Astrocyte of the cerebellum (primary cell): Measurements from ENCODE around the gene AZIN2.

Experiments
- DNase-seq: peaks from one replicate; pipeline ENCODE4 v3.0.0-alpha.2; 2011; ENCODE audit warnings: low read depth
- H3K4me3 ChIP-seq: 2 replicates; pipeline ENCODE4 v1.5.1; 2011; ENCODE audit warnings: mild to moderate bottlenecking, low read depth, low read length, moderate library complexity
- in situ Hi-C: cut with HindIII; loops from 2 replicates; pipeline ENCODE4 v1.10.0; 2017; ENCODE audit warnings: low sequenced_read_pairs
- TF ChIP-seq, protein P1 (sequence below): IDR thresholded peaks from 2 replicates; pipeline ENCODE4 v1.5.1; 2012; ENCODE audit warnings: low read length, low read depth, moderate library complexity, mild to moderate bottlenecking; ENCODE audit errors: missing control alignments

AZIN2 gene

DNA sequence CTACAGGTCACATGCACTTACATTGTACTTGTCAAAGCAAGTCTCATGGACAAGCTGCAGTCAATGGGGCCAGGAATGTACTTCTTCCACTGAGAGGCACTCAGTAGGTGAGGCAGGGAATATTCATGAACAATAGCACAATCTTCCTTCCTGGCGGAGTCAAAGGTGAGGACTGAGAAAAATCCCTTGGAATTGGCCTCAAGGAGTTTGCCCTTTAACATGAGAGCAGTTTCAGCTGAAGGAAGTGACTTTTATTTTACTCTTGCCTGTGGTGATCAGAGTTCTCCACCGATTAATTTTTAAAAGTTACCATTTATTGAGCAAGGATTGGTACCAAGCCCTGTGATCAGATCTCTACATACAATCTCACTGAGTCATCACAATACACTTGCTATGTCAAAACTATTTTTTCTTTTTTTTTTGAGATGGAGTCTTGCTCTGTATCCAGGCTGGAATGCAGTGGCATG, 33.1 kb upstream of the AZIN2 start:
- TF ChIP-seq, protein P1, sequence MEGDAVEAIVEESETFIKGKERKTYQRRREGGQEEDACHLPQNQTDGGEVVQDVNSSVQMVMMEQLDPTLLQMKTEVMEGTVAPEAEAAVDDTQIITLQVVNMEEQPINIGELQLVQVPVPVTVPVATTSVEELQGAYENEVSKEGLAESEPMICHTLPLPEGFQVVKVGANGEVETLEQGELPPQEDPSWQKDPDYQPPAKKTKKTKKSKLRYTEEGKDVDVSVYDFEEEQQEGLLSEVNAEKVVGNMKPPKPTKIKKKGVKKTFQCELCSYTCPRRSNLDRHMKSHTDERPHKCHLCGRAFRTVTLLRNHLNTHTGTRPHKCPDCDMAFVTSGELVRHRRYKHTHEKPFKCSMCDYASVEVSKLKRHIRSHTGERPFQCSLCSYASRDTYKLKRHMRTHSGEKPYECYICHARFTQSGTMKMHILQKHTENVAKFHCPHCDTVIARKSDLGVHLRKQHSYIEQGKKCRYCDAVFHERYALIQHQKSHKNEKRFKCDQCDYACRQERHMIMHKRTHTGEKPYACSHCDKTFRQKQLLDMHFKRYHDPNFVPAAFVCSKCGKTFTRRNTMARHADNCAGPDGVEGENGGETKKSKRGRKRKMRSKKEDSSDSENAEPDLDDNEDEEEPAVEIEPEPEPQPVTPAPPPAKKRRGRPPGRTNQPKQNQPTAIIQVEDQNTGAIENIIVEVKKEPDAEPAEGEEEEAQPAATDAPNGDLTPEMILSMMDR, result no peak
- H3K4me3 ChIP-seq, result no peak overlapping the region
- DNase-seq, result no peak
- in situ Hi-C loops, result no loop called here

DNA sequence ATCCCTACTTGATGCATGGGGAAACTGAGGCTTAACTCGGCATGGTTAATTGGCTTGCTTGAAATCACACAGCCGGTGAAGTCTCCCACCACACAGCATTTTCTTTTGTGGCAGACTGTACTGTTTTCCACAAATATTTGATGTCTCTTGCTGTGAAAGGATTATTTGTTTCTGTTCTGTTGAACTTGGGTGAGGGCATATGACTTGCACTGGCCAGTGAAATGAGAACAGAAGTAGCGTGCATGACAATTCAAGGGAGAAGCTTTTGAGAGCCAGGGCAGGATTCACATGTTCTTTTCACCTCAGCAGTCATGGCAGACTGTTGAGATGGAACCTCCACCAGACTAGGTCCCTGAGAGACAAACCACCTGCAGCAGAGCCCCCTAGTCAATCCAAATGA, 32.5 kb upstream of the AZIN2 start:
- TF ChIP-seq, protein P1, result no peak
- H3K4me3 ChIP-seq, result no peak overlapping the region
- in situ Hi-C loops, result no loop called here
- DNase-seq, result no peak

DNA sequence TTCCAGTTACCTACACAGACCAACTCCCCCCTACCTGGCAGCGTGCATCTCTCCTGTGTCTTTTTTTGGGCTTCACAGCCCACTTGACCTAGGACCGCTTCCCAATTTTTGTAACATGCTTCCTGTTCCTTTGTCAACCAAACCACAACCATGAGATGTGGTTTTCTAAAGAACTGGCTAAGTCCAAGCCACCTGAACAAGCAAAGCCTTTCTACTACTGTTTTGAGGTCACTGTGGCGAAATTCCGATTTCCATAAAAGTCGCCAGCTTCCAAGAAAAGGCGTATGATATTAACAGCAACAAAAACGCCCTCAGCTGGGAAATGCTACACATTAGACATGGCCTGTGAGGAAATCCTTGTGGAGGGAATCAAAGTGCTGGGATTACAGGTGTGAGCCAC, 31.6 kb upstream of the AZIN2 start:
- no peak overlapping the region for H3K4me3 ChIP-seq
- TF ChIP-seq, protein P1, result no peak
- in situ Hi-C loops, result no loop called here
- DNase-seq, result peak; percentile 88

DNA sequence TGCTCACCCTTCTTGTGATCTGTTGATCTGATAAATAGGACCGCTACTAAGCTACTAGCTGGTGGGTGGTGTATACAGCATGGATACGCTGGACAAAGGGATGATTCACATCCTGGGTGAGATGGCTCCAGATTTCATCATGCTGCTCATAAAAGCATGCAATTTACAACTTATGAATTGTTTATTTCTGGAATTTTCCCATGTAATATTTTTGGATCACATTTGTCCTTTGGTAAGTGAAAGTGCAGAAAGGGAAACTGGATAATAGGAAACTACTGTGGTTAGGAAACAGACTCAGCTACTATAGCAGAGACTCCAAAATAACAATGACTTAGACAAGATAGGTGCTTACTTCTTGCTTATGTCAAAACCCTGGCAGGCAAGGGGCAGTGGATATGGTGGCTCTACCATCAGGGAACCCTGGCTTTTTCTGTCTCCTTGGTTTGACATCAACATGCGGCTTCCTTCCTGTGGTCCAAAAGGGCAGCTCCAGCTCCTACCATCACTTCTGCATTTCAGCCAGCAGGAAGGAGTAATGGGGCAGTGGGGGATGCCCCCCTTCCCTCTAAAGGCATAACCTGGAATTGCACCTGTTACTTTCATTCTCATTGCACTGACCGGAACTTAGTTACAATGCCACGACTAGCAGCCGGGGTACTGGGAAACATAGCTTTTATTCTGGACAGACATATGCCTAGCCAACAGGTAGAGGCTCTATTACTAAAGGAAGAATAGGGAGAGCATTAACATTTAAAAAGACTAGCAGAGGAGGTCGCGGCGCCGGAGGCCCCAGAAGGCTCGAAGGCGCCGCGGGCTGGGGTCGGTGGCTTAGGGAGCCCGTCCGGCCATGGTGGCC, 30.5 kb upstream of the AZIN2 start:
- TF ChIP-seq, protein P1, result peak; percentile 30
- in situ Hi-C loops, result no loop called here
- DNase-seq, result no peak
- no peak overlapping the region for H3K4me3 ChIP-seq

DNA sequence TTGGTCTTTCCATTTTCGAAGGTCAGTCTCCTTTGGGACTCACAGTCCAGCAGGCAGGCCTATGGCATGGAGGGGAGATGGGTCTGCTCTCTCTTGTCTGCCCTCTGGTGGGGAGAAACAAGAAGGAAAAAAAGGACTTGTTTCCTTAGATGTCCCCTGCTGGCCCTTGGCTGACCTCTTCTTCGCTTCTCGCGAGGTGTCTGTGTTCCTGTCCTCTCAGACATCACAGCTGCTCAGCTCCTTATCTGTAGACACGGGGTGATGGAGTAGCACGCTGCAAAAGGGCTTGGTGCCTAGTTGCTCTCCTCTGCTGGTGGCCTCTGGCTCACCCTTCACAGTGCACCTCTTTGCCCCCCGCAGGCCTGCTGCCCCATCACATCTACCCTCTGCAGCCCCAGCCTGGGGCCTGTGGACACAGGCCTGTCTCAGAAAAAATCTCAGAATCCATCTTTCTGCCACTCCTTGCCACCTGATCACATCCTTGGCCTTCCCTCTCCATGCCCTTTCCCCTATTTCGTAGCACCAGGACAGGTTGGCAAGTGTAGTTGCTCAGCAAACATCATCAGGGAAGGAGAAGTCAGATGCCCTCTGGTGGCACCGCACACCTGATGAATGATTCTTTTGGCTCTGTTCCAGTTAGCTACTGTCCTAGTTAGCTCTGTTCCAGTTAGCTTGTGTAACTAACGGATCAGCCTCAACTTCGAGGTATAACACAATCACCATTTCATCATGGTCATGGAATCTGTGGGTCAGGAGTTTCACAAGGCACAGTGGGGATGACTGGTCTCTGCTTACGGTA, 25.5 kb upstream of the AZIN2 start:
- in situ Hi-C loops, result no loop called here
- TF ChIP-seq, protein P1, result peak; percentile 83
- no peak overlapping the region for H3K4me3 ChIP-seq
- DNase-seq, result peak; percentile 67

DNA sequence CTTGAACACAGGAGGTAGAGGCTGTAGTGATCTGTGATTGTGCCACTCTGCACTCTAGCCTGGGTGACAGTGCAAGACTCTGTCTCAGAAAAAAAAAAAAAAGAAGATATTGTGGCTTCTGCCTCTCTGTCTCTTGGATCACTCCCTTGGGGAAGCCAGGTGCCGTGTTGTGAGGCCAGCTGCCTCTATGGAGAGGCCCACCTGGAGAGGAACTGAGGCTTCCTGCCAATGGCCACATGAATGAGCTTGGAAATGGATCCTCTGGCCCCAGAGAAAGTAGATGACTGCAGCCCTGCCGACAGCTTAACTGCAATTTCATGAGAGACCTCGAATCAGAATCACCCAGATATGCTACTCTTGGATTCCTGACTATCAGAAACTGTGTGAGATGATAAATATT, 24.5 kb upstream of the AZIN2 start:
- TF ChIP-seq, protein P1, result no peak
- no peak overlapping the region for H3K4me3 ChIP-seq
- in situ Hi-C loops, result no loop called here
- no peak for DNase-seq
